GM12864 (cell line): Measurements from ENCODE around the gene AK5.
"Not testable (repeated sequence)": the region's sequence is repeated elsewhere in the genome, so short reads cannot be mapped to it uniquely, and the experiment has no call there.

Experiments used
- DNase-seq: peaks from one replicate; pipeline ENCODE4 v3.0.0-alpha.2; 2011; ENCODE audit warnings: low read depth
- H3K4me3 ChIP-seq: 2 replicates; pipeline ENCODE4 v1.5.1; 2011; ENCODE audit warnings: mild to moderate bottlenecking, low read depth, low read length, control low read depth
- TF ChIP-seq, protein P1 (sequence below): IDR thresholded peaks from 2 replicates; pipeline ENCODE4 v1.5.1; 2011; ENCODE audit warnings: low read depth, mild to moderate bottlenecking, moderate library complexity, low read length, control low read depth, inconsistent platforms; ENCODE audit errors: missing control alignments

Gene AK5

DNA sequence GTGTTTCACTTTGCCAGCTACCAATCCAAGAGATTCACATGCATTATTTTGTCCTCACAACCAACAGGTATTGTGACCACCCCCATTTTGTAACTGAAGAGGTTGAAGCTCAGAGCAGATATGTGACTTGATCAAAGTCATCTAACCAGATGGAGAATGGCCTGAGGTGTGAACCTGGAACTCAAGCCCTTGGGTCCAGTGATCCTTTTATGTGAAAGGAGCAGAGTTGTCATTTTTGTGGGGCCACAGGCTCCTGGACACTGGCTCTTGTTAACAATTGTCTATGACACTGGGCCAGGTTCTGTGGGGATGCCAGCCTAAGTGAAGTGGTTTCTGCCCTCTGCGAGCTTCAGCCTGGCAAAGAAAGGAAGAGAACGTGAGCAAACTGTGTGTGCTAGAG is 228.1 kb downstream of the AK5 start:
- no peak for DNase-seq
- TF ChIP-seq, protein P1, sequence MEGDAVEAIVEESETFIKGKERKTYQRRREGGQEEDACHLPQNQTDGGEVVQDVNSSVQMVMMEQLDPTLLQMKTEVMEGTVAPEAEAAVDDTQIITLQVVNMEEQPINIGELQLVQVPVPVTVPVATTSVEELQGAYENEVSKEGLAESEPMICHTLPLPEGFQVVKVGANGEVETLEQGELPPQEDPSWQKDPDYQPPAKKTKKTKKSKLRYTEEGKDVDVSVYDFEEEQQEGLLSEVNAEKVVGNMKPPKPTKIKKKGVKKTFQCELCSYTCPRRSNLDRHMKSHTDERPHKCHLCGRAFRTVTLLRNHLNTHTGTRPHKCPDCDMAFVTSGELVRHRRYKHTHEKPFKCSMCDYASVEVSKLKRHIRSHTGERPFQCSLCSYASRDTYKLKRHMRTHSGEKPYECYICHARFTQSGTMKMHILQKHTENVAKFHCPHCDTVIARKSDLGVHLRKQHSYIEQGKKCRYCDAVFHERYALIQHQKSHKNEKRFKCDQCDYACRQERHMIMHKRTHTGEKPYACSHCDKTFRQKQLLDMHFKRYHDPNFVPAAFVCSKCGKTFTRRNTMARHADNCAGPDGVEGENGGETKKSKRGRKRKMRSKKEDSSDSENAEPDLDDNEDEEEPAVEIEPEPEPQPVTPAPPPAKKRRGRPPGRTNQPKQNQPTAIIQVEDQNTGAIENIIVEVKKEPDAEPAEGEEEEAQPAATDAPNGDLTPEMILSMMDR, result no peak
- no peak overlapping the region for H3K4me3 ChIP-seq

DNA sequence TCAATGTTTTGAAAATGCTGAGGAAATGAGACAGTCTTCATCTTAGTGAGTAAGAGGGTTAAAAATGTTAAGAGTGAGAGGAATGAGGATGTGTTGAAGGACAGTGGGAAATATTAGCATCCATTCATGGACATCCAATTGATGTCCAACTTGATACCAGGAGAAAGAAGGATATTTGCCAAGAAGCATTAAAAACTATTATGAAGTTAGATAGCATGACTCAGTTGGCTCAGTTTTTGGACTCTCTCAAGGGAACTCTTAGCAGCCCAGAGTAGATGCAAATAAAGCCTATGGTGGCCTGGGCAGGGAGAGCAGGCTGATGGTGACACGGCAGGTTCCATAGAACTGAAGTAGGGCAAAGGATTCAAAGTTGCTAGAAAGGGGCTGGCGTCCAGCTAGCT is 229.6 kb downstream of the AK5 start:
- H3K4me3 ChIP-seq, result no peak overlapping the region
- TF ChIP-seq, protein P1, result no peak
- DNase-seq, result no peak

DNA sequence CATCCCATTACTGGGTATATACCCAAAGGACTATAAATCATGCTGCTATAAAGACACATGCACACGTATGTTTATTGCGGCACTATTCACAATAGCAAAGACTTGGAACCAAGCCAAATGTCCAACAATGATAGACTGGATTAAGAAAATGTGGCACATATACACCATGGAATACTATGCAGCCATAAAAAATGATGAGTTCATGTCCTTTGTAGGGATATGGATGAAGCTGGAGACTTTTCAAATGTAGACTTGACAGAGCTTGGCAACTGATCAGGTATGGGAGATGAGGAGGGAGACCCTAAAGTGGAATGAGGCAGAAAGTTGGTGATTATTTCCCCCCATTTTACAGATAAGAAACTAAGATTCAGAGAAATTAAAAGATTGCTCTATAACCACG is 230.8 kb downstream of the AK5 start:
- DNase-seq, H3K4me3 ChIP-seq: not testable (repeated sequence)

DNA sequence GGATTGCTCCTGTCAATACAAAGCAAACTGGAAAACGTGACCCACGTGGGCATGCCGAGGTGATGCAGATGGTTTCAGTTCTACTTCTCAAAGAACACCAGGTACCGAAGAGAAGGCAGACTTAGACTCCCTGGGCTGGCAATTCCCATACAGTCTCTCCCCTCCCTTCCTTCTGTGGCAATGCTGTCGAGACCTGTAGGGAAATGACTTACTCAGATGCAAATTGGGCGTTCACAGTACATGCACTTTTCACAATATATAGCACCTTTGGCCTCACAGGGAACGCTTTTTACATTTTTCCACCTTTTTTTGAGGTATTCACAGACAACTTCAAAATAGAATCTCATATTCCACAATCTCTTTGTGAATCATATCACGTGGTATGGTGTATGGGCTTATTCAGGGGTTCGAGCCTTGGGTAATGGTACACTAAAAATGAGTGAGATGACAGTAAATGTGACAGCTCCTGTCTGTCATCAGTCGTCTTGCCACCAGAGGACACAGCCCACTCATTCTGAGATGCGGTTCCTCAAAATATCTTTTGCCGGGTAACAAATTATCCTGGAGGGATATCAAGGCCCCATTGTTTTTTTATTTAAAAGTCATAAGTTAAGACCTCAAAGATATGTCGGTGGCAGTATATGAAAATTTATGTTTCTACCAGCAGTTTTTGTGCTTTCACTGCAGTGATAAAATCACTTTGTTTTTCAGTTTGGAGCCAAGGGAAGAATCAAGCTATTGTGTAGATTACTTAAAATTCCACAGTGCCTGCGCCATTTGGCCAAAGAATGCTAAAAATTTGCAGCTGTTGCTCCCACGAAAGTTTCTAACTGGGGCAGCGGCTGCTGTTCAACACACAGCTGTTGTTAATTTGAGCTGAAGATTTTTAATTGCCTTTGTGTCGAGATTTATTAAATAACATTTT is 232.3 kb downstream of the AK5 start:
- TF ChIP-seq, protein P1, result no peak
- H3K4me3 ChIP-seq, result no peak overlapping the region
- no peak for DNase-seq

DNA sequence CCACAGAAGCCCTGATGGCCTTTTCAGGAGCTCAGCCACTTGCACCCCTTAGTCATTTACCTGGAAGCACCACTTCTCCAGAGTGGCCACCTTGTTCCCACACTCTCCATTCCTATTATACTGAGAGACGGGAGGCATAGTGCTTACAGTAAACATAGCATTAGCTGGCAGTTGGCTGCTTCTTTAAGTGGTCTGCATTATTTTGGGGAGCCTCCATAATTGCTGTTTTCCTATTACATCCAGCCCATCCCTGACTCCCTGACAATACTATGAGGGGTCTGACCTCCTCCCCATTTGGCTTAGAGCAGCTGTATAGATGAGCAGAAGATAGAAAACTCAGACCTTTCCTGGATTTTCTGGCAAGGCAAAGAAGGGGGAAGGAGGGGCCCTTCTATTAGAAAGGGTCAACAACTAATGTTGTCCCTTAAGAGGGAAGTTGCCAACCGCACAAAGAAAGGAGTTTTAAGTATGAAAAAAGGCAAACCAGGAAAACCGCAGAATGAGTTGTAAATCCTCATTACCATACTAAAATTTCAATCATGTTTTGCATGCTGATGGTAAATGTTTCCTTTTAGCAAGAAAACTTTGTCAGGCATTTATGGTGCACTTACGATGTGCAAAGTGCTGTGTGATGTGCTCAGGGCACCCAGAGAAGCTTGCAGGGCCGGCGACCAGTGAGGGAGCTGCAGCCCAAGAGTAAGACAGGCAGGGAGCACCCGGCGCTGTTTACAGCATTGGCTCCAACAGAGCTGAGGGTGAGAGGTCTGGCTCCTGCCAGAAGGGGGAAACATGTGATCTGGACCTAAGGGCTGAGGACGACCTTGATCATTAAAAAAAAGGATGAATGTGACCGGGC is 233.3 kb downstream of the AK5 start:
- no peak for DNase-seq
- H3K4me3 ChIP-seq, result no peak overlapping the region
- TF ChIP-seq, protein P1, result no peak

DNA sequence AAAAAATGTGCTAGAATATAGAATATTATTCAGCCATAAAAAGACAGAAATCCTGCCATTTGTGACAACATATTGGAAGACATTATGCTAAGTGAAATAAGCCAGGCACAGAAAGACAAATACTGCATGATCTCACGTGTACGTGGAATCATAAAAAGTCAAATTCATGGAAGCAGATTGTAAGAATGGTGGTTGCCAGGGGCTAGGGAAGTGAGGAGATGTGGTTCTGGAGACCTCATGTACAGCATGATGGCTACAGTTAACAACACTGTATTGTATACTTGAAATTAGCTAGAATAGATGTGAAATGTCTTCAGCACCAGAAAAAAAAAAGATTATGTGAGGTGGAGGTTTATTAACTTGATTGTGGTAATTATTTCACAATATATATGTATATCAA is 234.3 kb downstream of the AK5 start:
- H3K4me3 ChIP-seq, result no peak overlapping the region
- DNase-seq, result no peak
- TF ChIP-seq, protein P1, result no peak

DNA sequence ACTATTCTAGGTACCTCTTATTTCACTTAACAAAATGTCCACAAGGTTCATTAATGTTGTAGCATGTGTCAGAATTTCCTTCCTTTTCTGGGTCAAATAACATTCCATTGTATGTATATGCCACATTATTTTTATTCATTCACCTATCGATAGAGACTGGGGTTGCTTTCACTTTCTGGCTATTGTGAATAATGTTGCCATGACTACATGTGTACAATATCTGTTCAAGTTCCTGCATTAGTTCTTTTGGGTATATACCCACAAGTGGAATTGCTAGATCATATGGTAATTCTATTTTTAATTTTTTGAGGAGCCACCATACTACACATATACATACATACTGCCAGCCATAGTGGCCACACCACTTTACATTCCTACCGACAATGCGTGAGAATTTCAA is 242.2 kb downstream of the AK5 start:
- H3K4me3 ChIP-seq, result no peak overlapping the region
- TF ChIP-seq, protein P1, result no peak
- DNase-seq, result no peak

DNA sequence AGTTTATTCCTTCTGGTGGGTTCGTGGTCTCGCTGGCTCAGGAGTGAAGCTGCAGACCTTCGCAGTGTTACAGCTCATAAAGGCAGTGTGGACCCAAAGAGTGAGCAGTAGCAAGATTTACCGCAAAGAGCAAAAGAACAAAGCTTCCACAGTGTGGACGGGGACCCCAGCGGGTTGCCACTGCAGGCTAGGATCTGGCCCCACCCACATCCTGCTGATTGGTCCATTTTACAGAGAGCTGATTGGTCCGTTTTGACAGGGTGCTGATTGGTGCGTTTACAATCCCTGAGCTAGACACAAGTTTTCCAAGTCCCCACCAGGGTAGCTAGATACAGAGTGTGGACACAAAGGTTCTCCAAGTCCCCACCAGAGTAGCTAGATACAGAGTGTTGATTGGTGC is 249.3 kb downstream of the AK5 start:
- DNase-seq, result not testable (repeated sequence)

DNA sequence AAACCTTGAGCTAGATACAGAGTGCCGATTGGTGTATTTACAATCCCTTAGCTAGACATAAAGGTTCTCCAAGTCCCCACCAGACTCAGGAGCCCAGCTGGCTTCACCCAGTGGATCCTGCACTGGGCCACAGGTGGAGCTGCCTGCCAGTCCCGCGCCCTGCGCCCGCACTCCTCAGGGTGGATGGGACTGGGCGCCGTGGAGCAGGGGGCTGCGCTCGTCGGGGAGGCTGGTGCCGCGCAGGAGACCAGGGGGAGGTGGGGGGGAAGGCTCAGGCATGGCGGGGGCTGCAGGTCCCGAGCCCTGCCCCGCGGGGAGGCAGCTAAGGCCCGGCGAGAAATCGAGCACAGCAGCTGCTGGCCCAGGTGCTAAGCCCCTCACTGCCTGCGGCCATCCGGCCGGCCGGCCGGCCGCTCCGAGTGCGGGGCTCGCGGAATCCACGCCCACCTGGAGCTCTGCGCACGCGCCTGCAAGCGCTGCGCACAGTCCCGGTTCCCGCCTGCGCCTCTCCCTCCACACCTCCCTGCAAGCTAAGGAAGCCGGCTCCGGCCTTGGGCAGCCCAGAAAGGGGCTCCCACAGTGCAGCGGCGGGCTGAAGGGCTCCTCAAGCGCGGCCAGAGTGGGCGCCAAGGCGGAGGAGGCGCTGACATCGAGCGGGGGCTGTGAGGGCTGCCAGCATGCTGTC is 249.9 kb downstream of the AK5 start:
- DNase-seq, H3K4me3 ChIP-seq: not testable (repeated sequence)

More for the DNA sequence above, 249.3 kb downstream of the AK5 start:
- H3K4me3 ChIP-seq, result not testable (repeated sequence)
